ENCODE measurements around the gene PICALM.

- TF ChIP-seq TAF1 (IDR thresholded peaks at IDR 0.05; ENCODE audit: low read depth) (no peak), EP300 (IDR thresholded peaks at IDR 0.05; ENCODE audit: borderline replicate concordance) (no peak), CEBPB (IDR thresholded peaks at IDR 0.05) (no peak), TCF12 (IDR thresholded peaks at IDR 0.05; ENCODE audit: low read depth) (no peak), EGR1 (IDR thresholded peaks at IDR 0.05) (no peak), RAD21 (IDR thresholded peaks at IDR 0.05; ENCODE audit: low read depth) (no peak), TEAD4 (IDR thresholded peaks at IDR 0.05) (no peak), YY1 (IDR thresholded peaks at IDR 0.05; ENCODE audit: low read depth) (no peak), CREB1 (IDR thresholded peaks at IDR 0.05; ENCODE audit: low read depth) (no peak), ZBTB7A (IDR thresholded peaks at IDR 0.05; ENCODE audit: low read depth) (no peak)
- TF ChIP-seq, protein P1, sequence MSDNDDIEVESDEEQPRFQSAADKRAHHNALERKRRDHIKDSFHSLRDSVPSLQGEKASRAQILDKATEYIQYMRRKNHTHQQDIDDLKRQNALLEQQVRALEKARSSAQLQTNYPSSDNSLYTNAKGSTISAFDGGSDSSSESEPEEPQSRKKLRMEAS (IDR thresholded peaks at IDR 0.05): no peak
- TF ChIP-seq, protein P2, sequence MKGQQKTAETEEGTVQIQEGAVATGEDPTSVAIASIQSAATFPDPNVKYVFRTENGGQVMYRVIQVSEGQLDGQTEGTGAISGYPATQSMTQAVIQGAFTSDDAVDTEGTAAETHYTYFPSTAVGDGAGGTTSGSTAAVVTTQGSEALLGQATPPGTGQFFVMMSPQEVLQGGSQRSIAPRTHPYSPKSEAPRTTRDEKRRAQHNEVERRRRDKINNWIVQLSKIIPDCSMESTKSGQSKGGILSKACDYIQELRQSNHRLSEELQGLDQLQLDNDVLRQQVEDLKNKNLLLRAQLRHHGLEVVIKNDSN (IDR thresholded peaks at IDR 0.05): no peak
- TF ChIP-seq, protein P3, sequence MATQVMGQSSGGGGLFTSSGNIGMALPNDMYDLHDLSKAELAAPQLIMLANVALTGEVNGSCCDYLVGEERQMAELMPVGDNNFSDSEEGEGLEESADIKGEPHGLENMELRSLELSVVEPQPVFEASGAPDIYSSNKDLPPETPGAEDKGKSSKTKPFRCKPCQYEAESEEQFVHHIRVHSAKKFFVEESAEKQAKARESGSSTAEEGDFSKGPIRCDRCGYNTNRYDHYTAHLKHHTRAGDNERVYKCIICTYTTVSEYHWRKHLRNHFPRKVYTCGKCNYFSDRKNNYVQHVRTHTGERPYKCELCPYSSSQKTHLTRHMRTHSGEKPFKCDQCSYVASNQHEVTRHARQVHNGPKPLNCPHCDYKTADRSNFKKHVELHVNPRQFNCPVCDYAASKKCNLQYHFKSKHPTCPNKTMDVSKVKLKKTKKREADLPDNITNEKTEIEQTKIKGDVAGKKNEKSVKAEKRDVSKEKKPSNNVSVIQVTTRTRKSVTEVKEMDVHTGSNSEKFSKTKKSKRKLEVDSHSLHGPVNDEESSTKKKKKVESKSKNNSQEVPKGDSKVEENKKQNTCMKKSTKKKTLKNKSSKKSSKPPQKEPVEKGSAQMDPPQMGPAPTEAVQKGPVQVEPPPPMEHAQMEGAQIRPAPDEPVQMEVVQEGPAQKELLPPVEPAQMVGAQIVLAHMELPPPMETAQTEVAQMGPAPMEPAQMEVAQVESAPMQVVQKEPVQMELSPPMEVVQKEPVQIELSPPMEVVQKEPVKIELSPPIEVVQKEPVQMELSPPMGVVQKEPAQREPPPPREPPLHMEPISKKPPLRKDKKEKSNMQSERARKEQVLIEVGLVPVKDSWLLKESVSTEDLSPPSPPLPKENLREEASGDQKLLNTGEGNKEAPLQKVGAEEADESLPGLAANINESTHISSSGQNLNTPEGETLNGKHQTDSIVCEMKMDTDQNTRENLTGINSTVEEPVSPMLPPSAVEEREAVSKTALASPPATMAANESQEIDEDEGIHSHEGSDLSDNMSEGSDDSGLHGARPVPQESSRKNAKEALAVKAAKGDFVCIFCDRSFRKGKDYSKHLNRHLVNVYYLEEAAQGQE (IDR thresholded peaks at IDR 0.05; ENCODE audit: low read depth): no peak
Observed at GRCh38 chr11:85949798-85950197, 119.1 kb downstream of the PICALM start.
